H1 (cell line): ENCODE results near the gene PLK5. TPM values are rescaled to one million over a fixed set of nuclear protein-coding genes. Genes with fewer than 3 reads are reported as not detected.

ENCODE experiments used
- CBX5 ChIP-seq: fragments of 300-800, 300-1000 bp; sonication (generic); IDR thresholded peaks from 2 replicates; pipeline ENCODE4 v1.7.1; 2016; ENCODE audit warnings: antibody characterized with exemption, low read length, low read depth
- PHF8 ChIP-seq: fragments of 200-600 bp; sonication (generic); conservative IDR thresholded peaks from 2 replicates; pipeline ENCODE4 v1.7.1; 2012; ENCODE audit warnings: low read depth, mild to moderate bottlenecking, inconsistent platforms, low read length, moderate library complexity
- RFX5 ChIP-seq: IDR thresholded peaks from 2 replicates; pipeline ENCODE4 v1.6.1; 2011; ENCODE audit warnings: low read depth, low read length, improper control_type of control experiment, borderline replicate concordance
- SRF ChIP-seq: IDR thresholded peaks from 2 replicates; pipeline ENCODE4 v1.6.1; 2011; ENCODE audit warnings: mild to moderate bottlenecking, low read depth, low read length, moderate library complexity
- TCF12 ChIP-seq: IDR thresholded peaks from 2 replicates; pipeline ENCODE4 v1.6.1; 2011; ENCODE audit warnings: low read depth, mild to moderate bottlenecking, low read length
- polyA plus RNA-seq, 7 experiments: library from polyadenylated mRNA; depleted of rRNA in 3 of 7; stranded (reverse) in 5 of 7; unstranded in 2 of 7; fragments of >200 nt in 5 of 7; fragments of 200-250 nt in 2 of 7; gene quantifications; 1 replicate in 5 of 7; 2 replicates in 1 of 7; 4 replicates in 1 of 7; pipeline versions ENCODE4 v1.2.1 to v1.2.3, GENCODE V29; 2011 to 2013; ENCODE audit warnings: missing spikeins in 2 of 7, mixed read lengths in 2 of 7
- total RNA-seq: library from RNA; stranded (reverse); fragmentation: NEBNext Ultra II Directional; extraction: Animal tissue kit (Norgen Biotek cat#: 25700); gene quantifications from 2 replicates; pipeline ENCODE4 v1.2.1, GENCODE V29; 2021
- TF ChIP-seq, protein P1 (sequence below): IDR thresholded peaks from 2 replicates; pipeline ENCODE4 v1.6.1; 2012; ENCODE audit warnings: inconsistent platforms

The PLK5 gene
- total and polyA plus RNA-seq, 2 of the 8 experiments (the other 6 are each of a cell fraction or from before 2014, with no cell fraction given) = 0.43 to 0.45 TPM

GRCh38 chr19:1551068-1552040 is 27.5 kb downstream of the PLK5 start (continued):
- no peak for TF ChIP-seq RFX5
- no peak for TF ChIP-seq SRF
- no peak for TF ChIP-seq CBX5
- TF ChIP-seq, protein P1, sequence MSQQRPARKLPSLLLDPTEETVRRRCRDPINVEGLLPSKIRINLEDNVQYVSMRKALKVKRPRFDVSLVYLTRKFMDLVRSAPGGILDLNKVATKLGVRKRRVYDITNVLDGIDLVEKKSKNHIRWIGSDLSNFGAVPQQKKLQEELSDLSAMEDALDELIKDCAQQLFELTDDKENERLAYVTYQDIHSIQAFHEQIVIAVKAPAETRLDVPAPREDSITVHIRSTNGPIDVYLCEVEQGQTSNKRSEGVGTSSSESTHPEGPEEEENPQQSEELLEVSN = no peak
- no peak for TF ChIP-seq TCF12
- TF ChIP-seq PHF8 = no peak
